ENCODE data around the gene VCL. TPM values are rescaled to one million over a fixed set of nuclear protein-coding genes. Genes with fewer than 3 reads are reported as not detected.

Gene VCL
- total and polyA plus RNA-seq, 4 donors, result 4.3 to 37.8 (median 17.3) TPM

- Histone ChIP-seq H3K27ac (ENCODE audit: low read depth in 1 of 2, low read length in 2 of 2) (no peak overlapping the region), H3K9me3 (ENCODE audit: control insufficient read depth in 4 of 4, low read length in 3 of 4) (no peaks in the 10 kb centered on the region), H3K4me3 (ENCODE audit: low read depth in 1 of 3, low read length in 3 of 3) (no peak overlapping the region), H3K36me3 (ENCODE audit: control insufficient read depth in 4 of 4, insufficient read depth in 3 of 4, low read depth in 1 of 4, low read length in 3 of 4) (peaks cover 0 to 6% (median 1%) of the 10 kb centered on the region in 4 donors), H3K27me3 (ENCODE audit: control insufficient read depth in 4 of 4, insufficient read depth in 4 of 4, low read length in 3 of 4) (no peaks in the 10 kb centered on the region), H3K4me1 (ENCODE audit: control insufficient read depth in 4 of 4, insufficient read depth in 4 of 4, low read length in 3 of 4) (peaks cover 4 to 22% (median 17%) of the 10 kb centered on the region in 4 donors), H3K9ac (ENCODE audit: low read depth in 1 of 2, low read length in 2 of 2) (no peak overlapping the region)
- no peak for DNase-seq (ENCODE audit: low spot score)
- TF ChIP-seq HNF4G (IDR thresholded peaks at IDR 0.05), result no peak
- TF ChIP-seq YY1 (IDR thresholded peaks at IDR 0.05), result no peak
- no peak for TF ChIP-seq ATF3 (IDR thresholded peaks at IDR 0.05)
- 78% methylated on average over 2 of the region's 2 CpGs for WGBS
Measured at GRCh38 chr10:74079936-74080590, 82.1 kb downstream of the VCL start.

GRCh38 chr10:74081192-74081803 lies 83.4 kb downstream of the VCL start:
- peak; percentile 12 to 33 for TF ChIP-seq RXRA (IDR thresholded peaks at IDR 0.05)
- TF ChIP-seq ATF3 (IDR thresholded peaks at IDR 0.05), result no peak
- TF ChIP-seq EGR1 (IDR thresholded peaks at IDR 0.05; ENCODE audit: low read depth in 2 of 2), result no peak
- no peak for TF ChIP-seq GABPA (IDR thresholded peaks at IDR 0.05 in 1 of 2, conservative IDR thresholded peaks at IDR 0.05 in 1 of 2)
- no peak for TF ChIP-seq NR2F2 (IDR thresholded peaks at IDR 0.05)
- TF ChIP-seq ZBTB33 (IDR thresholded peaks at IDR 0.05), result no peak
- no peak for TF ChIP-seq SP1 (IDR thresholded peaks at IDR 0.05)
- TF ChIP-seq YY1 (IDR thresholded peaks at IDR 0.05), result peak; percentile 18
- peak; percentile 43 to 59 for TF ChIP-seq HNF4A (conservative IDR thresholded peaks at IDR 0.05)
- TF ChIP-seq HNF4G (IDR thresholded peaks at IDR 0.05), result peak; percentile 24
- TF ChIP-seq FOXA1 (IDR thresholded peaks at IDR 0.05), result no peak
- TF ChIP-seq JUND (IDR thresholded peaks at IDR 0.05), result no peak
- TF ChIP-seq FOXA2 (IDR thresholded peaks at IDR 0.05), result no peak
- peak; percentile 86 to 91 for TF ChIP-seq RAD21 (IDR thresholded peaks at IDR 0.05)
- TF ChIP-seq REST (IDR thresholded peaks at IDR 0.05), result no peak
- TF ChIP-seq MAX (IDR thresholded peaks at IDR 0.05), result no peak
- TF ChIP-seq TAF1 (conservative IDR thresholded peaks at IDR 0.05), result no peak
- peak; percentile 62 for TF ChIP-seq CTCF (IDR thresholded peaks at IDR 0.05; ENCODE audit: low read depth, low read length, missing input control)
- peak; percentile 42 for DNase-seq (ENCODE audit: low spot score)
- WGBS, result 53% methylated on average over 4 of the region's 4 CpGs

More at GRCh38 chr10:74081192-74081803, 83.4 kb downstream of the VCL start:
- Histone ChIP-seq H3K27ac (ENCODE audit: low read depth in 1 of 2, low read length in 2 of 2) (no peak overlapping the region), H3K4me1 (ENCODE audit: control insufficient read depth in 4 of 4, insufficient read depth in 4 of 4, low read length in 3 of 4) (peaks cover 4 to 22% (median 17%) of the 10 kb centered on the region in 4 donors), H3K9me3 (ENCODE audit: control insufficient read depth in 4 of 4, low read length in 3 of 4) (no peaks in the 10 kb centered on the region), H3K36me3 (ENCODE audit: control insufficient read depth in 4 of 4, insufficient read depth in 3 of 4, low read depth in 1 of 4, low read length in 3 of 4) (peaks cover 0 to 4% (median 0%) of the 10 kb centered on the region in 4 donors), H3K27me3 (ENCODE audit: control insufficient read depth in 4 of 4, insufficient read depth in 4 of 4, low read length in 3 of 4) (no peaks in the 10 kb centered on the region), H3K9ac (ENCODE audit: low read depth in 1 of 2, low read length in 2 of 2) (no peak overlapping the region), H3K4me3 (ENCODE audit: low read depth in 1 of 3, low read length in 3 of 3) (no peak overlapping the region)
